Lower leg skin (tissue), 4 donors: Measurements from ENCODE around the gene CC2D2A. TPM values are rescaled to one million over a fixed set of nuclear protein-coding genes. Genes with fewer than 3 reads are reported as not detected.

ENCODE experiments used
- DNase-seq, 2 donors: peaks; one replicate each; pipeline ENCODE4 v3.0.0-alpha.2; 2019; ENCODE audit warnings: low spot score in 2 of 2
- H3K4me3 ChIP-seq: fragments of 200-600 bp; sonication (generic); 2 replicates; pipeline ENCODE4 v1.5.1; 2017; ENCODE audit warnings: mild to moderate bottlenecking, low read depth; ENCODE audit not compliant: poor library complexity, severe bottlenecking
- CTCF ChIP-seq, 3 donors: fragments of 450-650 bp; IDR thresholded peaks; one replicate each; pipeline ENCODE4 v1.5.1; 2016; ENCODE audit warnings: antibody characterized with exemption in 3 of 3, mild to moderate bottlenecking in 3 of 3, moderate library complexity in 2 of 3
- POLR2A ChIP-seq, 2 donors: fragments of 450-650 bp; IDR thresholded peaks; one replicate each; pipeline ENCODE4 v1.6.1; 2016 to 2017; ENCODE audit warnings: antibody characterized with exemption in 2 of 2, mild to moderate bottlenecking in 1 of 2, moderate library complexity in 1 of 2
- WGBS, 2 donors: methylation state at CpG; one replicate each; pipeline ENCODE4 v1.1.5; 2018; 5-methylcytosine and 5-hydroxymethylcytosine counted together
- intact Hi-C: fragments of 100-400 bp; cut with DNase I; formaldehyde crosslinking; loops from one replicate; pipeline ENCODE4 v1.15.0; 2023; ENCODE audit warnings: low total_unique reads
- total RNA-seq, 4 donors: library from RNA; depleted of rRNA; stranded (reverse); fragments of >200 nt; gene quantifications; one replicate each; pipeline ENCODE4 v1.1.0, GENCODE V29; 2016

CC2D2A gene
- total RNA-seq, 4 donors from 2014 or later = 2.1 to 6.3 (median 3.3) TPM

- no peak for DNase-seq
- intact Hi-C loops = no loop called here
- H3K4me3 ChIP-seq = no peak overlapping the region
- TF ChIP-seq POLR2A (IDR thresholded peaks at IDR 0.05) (no peak), CTCF (IDR thresholded peaks at IDR 0.05) (no peak)
Measured at GRCh38 chr4:15562623-15563022, 92.9 kb downstream of the CC2D2A start.

GRCh38 chr4:15563871-15564270 lies 94.2 kb downstream of the CC2D2A start:
- TF ChIP-seq CTCF (IDR thresholded peaks at IDR 0.05) (no peak), POLR2A (IDR thresholded peaks at IDR 0.05) (no peak)
- 72 to 78% methylated on average over 6 of the region's 6 CpGs for WGBS, 2 donors
- intact Hi-C loops = no loop called here
- H3K4me3 ChIP-seq = no peak overlapping the region
- no peak for DNase-seq

GRCh38 chr4:15568821-15569220 lies 99.1 kb downstream of the CC2D2A start:
- intact Hi-C loops = no loop called here
- no peak for TF ChIP-seq CTCF (IDR thresholded peaks at IDR 0.05)
- no peak for TF ChIP-seq POLR2A (IDR thresholded peaks at IDR 0.05)

GRCh38 chr4:15569746-15570145 lies 100.1 kb downstream of the CC2D2A start:
- intact Hi-C loops = no loop called here
- H3K4me3 ChIP-seq = no peak overlapping the region
- WGBS, 2 donors = 95% methylated on average over 5 of the region's 5 CpGs
- DNase-seq = no peak
- TF ChIP-seq CTCF (IDR thresholded peaks at IDR 0.05) (no peak), POLR2A (IDR thresholded peaks at IDR 0.05) (no peak)

More at GRCh38 chr4:15568821-15569220, 99.1 kb downstream of the CC2D2A start:
- H3K4me3 ChIP-seq = no peak overlapping the region
- no peak for DNase-seq

GRCh38 chr4:15575966-15576365 lies 106.3 kb downstream of the CC2D2A start:
- no peak for DNase-seq
- intact Hi-C loops = no loop called here
- no peak overlapping the region for H3K4me3 ChIP-seq
- WGBS, 2 donors = 68 to 89% methylated on average over 2 of the region's 2 CpGs
- TF ChIP-seq POLR2A (IDR thresholded peaks at IDR 0.05) (no peak), CTCF (IDR thresholded peaks at IDR 0.05) (no peak)

- intact Hi-C loops = no loop called here
- TF ChIP-seq POLR2A (IDR thresholded peaks at IDR 0.05) = no peak
- no peak for TF ChIP-seq CTCF (IDR thresholded peaks at IDR 0.05)
- no peak overlapping the region for H3K4me3 ChIP-seq
- DNase-seq = no peak
Measured at GRCh38 chr4:15577508-15577907, 107.8 kb downstream of the CC2D2A start.
